Adipose tissue (tissue), 3 donors: ENCODE measurements around the gene KRTAP4-3. TPM values are rescaled to one million over a fixed set of nuclear protein-coding genes. Genes with fewer than 3 reads are reported as not detected.
"Not testable (repeated sequence)": the region's sequence is repeated elsewhere in the genome, so short reads cannot be mapped to it uniquely, and the experiment has no call there.

Experiments
- H3K27ac ChIP-seq: one replicate; pipeline ENCODE4 v1.5.1; 2013; ENCODE audit warnings: low read depth, low read length
- WGBS, 3 donors: extraction: QIAGEN DNeasy Blood & Tissue Kit; methylation state at CpG; one replicate each; pipeline ENCODE4 v1.1.7; 2013; 5-methylcytosine and 5-hydroxymethylcytosine counted together
- polyA plus RNA-seq, 3 donors: library from polyadenylated mRNA; stranded (reverse); fragments of 200-250 nt; gene quantifications; one replicate each; pipeline ENCODE4 v1.2.3, GENCODE V29; 2013
- donor health status: healthy with polysubstance abuse.
- donor health status: Bipolar disorder and iron deficiency.
- donor health status: healthy.

The KRTAP4-3 gene
- polyA plus RNA-seq, 3 donors, result not detected

- WGBS, 3 donors, result 69 to 96% (median 88%) methylated on average over 2 of the region's 2 CpGs
- H3K27ac ChIP-seq, result no peak overlapping the region
These were observed 43.0 kb downstream of the KRTAP4-3 start for GRCh38 chr17:41125064-41125463.

DNA sequence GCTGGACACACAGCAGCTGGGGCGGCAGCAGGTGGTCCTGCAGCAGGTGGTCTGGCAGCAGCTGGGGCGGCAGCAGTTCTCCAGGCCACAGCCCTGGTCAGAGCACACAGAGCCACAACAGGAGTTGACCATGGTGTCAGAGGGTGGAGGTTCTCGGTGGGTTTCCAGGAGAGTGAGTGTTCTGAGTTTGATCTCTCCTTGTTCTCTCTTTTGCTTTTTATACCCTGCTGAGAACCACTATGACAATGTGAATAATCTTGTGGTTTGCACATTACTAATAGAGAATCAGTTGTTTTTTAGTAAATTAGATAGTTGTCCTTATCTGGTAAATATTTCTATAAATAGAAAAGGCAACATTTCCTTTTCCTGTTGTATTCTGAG lies 44.0 kb downstream of the KRTAP4-3 start, which contains the start of gene KRTAP4-12:
TSS of gene KRTAP4-12 (minus strand) at position 192 of the 381 bp plus-strand sequence. CDS start at position 132, 60 bp downstream.
- WGBS, 3 donors, result 63 to 82% (median 75%) methylated on average over 3 of the region's 3 CpGs
- H3K27ac ChIP-seq, result not testable (repeated sequence)

DNA sequence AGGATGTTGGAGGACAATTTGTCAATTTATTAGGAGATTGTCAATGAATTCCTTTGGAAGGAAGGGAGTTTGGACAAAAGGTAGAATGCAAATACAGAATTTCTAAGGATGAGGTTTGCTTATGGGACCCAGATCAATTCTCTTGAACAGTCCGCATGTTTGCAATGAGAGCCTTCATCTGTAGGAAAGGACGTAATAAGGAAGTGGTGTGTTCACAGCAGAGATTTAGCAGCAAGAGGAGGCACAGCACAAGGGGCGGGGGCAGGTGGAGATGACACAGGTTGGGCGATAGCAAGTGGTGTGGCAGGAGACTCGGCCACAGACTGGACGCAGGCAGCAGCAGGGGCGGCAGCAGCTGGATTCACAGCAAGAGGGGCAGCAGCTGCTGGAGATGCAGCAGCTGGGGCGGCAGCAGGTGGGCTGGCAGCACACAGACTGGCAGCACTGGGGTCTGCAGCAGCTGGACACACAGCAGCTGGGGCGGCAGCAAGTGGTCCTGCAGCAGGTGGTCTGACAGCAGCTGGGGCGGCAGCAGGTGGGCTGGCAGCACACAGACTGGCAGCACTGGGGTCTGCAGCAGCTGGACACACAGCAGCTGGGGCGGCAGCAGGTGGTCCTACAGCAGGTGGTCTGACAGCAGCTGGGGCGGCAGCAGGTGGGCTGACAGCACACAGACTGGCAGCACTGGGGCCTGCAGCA lies 44.6 kb downstream of the KRTAP4-3 start:
- not testable (repeated sequence) for H3K27ac ChIP-seq
- WGBS, 3 donors, result 63 to 82% (median 80%) methylated on average over 8 to 12 of the region's 12 CpGs

GRCh38 chr17:41121742-41122141 lies 46.3 kb downstream of the KRTAP4-3 start:
- H3K27ac ChIP-seq, result no peak overlapping the region
- 75 to 95% (median 85%) methylated on average over 2 of the region's 2 CpGs for WGBS, 3 donors

GRCh38 chr17:41119696-41120690 lies 48.0 kb downstream of the KRTAP4-3 start:
- WGBS, 3 donors, result 41 to 54% (median 41%) methylated on average over 11 of the region's 11 CpGs
- H3K27ac ChIP-seq, result not testable (repeated sequence)

DNA sequence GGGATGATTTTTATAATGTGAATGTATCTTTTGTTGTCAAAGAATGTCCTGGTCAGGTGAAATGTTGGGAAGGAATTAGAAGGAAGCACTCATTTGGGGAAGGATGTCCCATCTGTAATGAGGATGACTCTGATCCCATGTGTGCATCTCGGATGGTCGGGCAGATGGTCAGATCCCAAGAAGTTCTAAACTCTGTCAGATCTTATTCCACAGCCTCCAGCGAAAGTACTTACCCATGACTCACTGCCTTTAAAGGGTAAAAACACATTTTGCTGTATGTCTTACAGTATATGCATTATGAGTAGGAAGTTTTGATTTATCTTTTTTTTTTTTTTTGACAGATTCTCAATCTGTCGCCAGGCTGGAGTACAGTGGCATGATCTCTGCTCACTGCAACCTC lies 49.3 kb downstream of the KRTAP4-3 start:
- no peak overlapping the region for H3K27ac ChIP-seq
- 84 to 91% (median 88%) methylated on average over 4 of the region's 4 CpGs for WGBS, 3 donors

DNA sequence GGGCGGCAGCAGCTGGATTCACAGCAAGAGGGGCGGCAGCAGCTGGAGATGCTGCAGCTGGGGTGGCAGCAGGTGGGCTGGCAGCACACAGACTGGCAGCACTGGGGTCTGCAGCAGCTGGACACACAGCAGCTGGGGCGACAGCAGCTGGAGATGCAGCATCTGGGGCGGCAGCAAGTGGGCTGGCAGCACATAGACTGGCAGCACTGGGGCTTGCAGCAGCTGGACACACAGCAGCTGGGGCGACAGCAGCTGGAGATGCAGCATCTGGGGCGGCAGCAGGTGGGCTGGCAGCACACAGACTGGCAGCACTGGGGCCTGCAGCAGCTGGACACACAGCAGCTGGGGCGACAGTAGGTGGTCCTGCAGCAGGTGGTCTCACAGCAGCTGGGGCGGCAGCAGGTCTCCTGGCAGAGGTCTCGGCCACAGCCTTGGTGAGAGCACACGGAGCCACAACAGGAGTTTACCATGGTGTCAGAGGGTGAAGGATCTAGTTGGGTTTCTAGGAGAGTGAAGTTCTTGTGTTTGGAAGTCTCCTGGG lies 50.1 kb downstream of the KRTAP4-3 start, which contains the start of gene KRTAP4-11:
TSS of gene KRTAP4-11 (minus strand) at position 528 of the 541 bp plus-strand sequence. CDS start at position 470, 58 bp downstream.
- H3K27ac ChIP-seq, result not testable (repeated sequence)
- 77 to 86% (median 79%) methylated on average over 9 to 10 of the region's 10 CpGs for WGBS, 3 donors

Other genes starting within 250 kb of the KRTAP4-3 start
- gene KRT23, start 230.6 kb downstream of the KRTAP4-3 start, polyA plus RNA-seq, result 1 to 10 TPM in 1 of 3 donors, under 1 TPM in 2; 0.61 to 1.8 (median 0.89) TPM
- under 1 TPM in 1 of 3 donors, not detected in 2; 0.06 TPM for gene KRT39, start 201.3 kb downstream of the KRTAP4-3 start, polyA plus RNA-seq
- gene KRT40, start 183.9 kb downstream of the KRTAP4-3 start, polyA plus RNA-seq, result under 1 TPM in 1 of 3 donors, not detected in 2; 0.15 TPM
- not detected for gene KRTAP3-3, start 174.1 kb downstream of the KRTAP4-3 start, polyA plus RNA-seq
- gene KRTAP3-2, start 168.3 kb downstream of the KRTAP4-3 start, polyA plus RNA-seq, result not detected
- gene KRTAP3-1, start 159.1 kb downstream of the KRTAP4-3 start, polyA plus RNA-seq, result not detected
- gene KRTAP1-5, start 141.0 kb downstream of the KRTAP4-3 start, polyA plus RNA-seq, result under 1 TPM in 1 of 3 donors, not detected in 2; 0.07 TPM
- not detected for gene KRTAP1-4, start 138.0 kb downstream of the KRTAP4-3 start, polyA plus RNA-seq
- not detected for gene KRTAP1-3, start 133.3 kb downstream of the KRTAP4-3 start, polyA plus RNA-seq
- gene KRTAP1-1, start 126.8 kb downstream of the KRTAP4-3 start, polyA plus RNA-seq, result not detected
- not detected for gene KRTAP2-1, start 120.9 kb downstream of the KRTAP4-3 start, polyA plus RNA-seq
- gene KRTAP2-2, start 113.0 kb downstream of the KRTAP4-3 start, polyA plus RNA-seq, result not detected
- gene KRTAP2-3, start 108.1 kb downstream of the KRTAP4-3 start, polyA plus RNA-seq, result not detected
- not detected for gene KRTAP2-4, start 102.3 kb downstream of the KRTAP4-3 start, polyA plus RNA-seq
- not detected for gene KRTAP4-7, start 84.1 kb downstream of the KRTAP4-3 start, polyA plus RNA-seq
- gene KRTAP4-8, start 70.1 kb downstream of the KRTAP4-3 start, polyA plus RNA-seq, result not detected
- not detected for gene KRTAP4-16, start 66.0 kb downstream of the KRTAP4-3 start, polyA plus RNA-seq
- gene KRTAP4-9, start 62.8 kb downstream of the KRTAP4-3 start, polyA plus RNA-seq, result not detected
- not detected for gene KRTAP4-11, start 49.8 kb downstream of the KRTAP4-3 start, polyA plus RNA-seq
- gene KRTAP4-12, start 44.0 kb downstream of the KRTAP4-3 start, polyA plus RNA-seq, result not detected
- not detected for gene KRTAP4-6, start 27.7 kb downstream of the KRTAP4-3 start, polyA plus RNA-seq
- gene KRTAP4-5, start 18.4 kb downstream of the KRTAP4-3 start, polyA plus RNA-seq, result not detected
- not detected for gene KRTAP4-4, start 7.5 kb downstream of the KRTAP4-3 start, polyA plus RNA-seq
- not detected for gene KRTAP4-2, start 10.0 kb upstream of the KRTAP4-3 start, polyA plus RNA-seq
- not detected for gene KRTAP4-1, start 16.7 kb upstream of the KRTAP4-3 start, polyA plus RNA-seq
- not detected for gene KRTAP9-1, start 21.7 kb upstream of the KRTAP4-3 start, polyA plus RNA-seq
- gene KRTAP9-2, start 58.4 kb upstream of the KRTAP4-3 start, polyA plus RNA-seq, result not detected
- not detected for gene KRTAP9-3, start 64.2 kb upstream of the KRTAP4-3 start, polyA plus RNA-seq
- gene KRTAP9-8, start 69.8 kb upstream of the KRTAP4-3 start, polyA plus RNA-seq, result not detected
- not detected for gene KRTAP9-4, start 81.5 kb upstream of the KRTAP4-3 start, polyA plus RNA-seq
- not detected for gene KRTAP9-9, start 87.2 kb upstream of the KRTAP4-3 start, polyA plus RNA-seq
- not detected for gene KRTAP9-6, start 97.2 kb upstream of the KRTAP4-3 start, polyA plus RNA-seq
- not detected for gene KRTAP9-7, start 107.5 kb upstream of the KRTAP4-3 start, polyA plus RNA-seq
- gene KRTAP29-1, start 134.6 kb upstream of the KRTAP4-3 start, polyA plus RNA-seq, result not detected
- not detected for gene KRTAP16-1, start 141.1 kb upstream of the KRTAP4-3 start, polyA plus RNA-seq
- not detected for gene KRTAP17-1, start 147.5 kb upstream of the KRTAP4-3 start, polyA plus RNA-seq
- not detected for gene KRT33A, start 182.6 kb upstream of the KRTAP4-3 start, polyA plus RNA-seq
- not detected for gene KRT33B, start 201.6 kb upstream of the KRTAP4-3 start, polyA plus RNA-seq
- under 1 TPM in 1 of 3 donors, not detected in 2; 0.07 TPM for gene KRT34, start 214.1 kb upstream of the KRTAP4-3 start, polyA plus RNA-seq
- not detected for gene KRT31, start 229.4 kb upstream of the KRTAP4-3 start, polyA plus RNA-seq